Astrocyte of the cerebellum (primary cell): ENCODE measurements around the gene VNN1.

Experiments used
- DNase-seq: peaks from one replicate; pipeline ENCODE4 v3.0.0-alpha.2; 2011; ENCODE audit warnings: low read depth
- H3K4me3 ChIP-seq: 2 replicates; pipeline ENCODE4 v1.5.1; 2011; ENCODE audit warnings: mild to moderate bottlenecking, low read depth, low read length, moderate library complexity
- CTCF ChIP-seq: IDR thresholded peaks from 2 replicates; pipeline ENCODE4 v1.5.1; 2012; ENCODE audit warnings: low read length, low read depth, moderate library complexity, mild to moderate bottlenecking; ENCODE audit errors: missing control alignments
- in situ Hi-C: cut with HindIII; loops from 2 replicates; pipeline ENCODE4 v1.10.0; 2017; ENCODE audit warnings: low sequenced_read_pairs

The VNN1 gene

GRCh38 chr6:132751306-132751705 is 37.5 kb upstream of the VNN1 start:
- no peak overlapping the region for H3K4me3 ChIP-seq
- DNase-seq: no peak
- no peak for TF ChIP-seq CTCF
- in situ Hi-C loops: no loop called here

- no peak overlapping the region for H3K4me3 ChIP-seq
- DNase-seq: no peak
- TF ChIP-seq CTCF: no peak
- in situ Hi-C loops: no loop called here
Observed at GRCh38 chr6:132750455-132751248, 36.8 kb upstream of the VNN1 start.

GRCh38 chr6:132749111-132749510 is 35.3 kb upstream of the VNN1 start:
- H3K4me3 ChIP-seq: no peak overlapping the region
- DNase-seq: no peak
- in situ Hi-C loops: no loop called here
- TF ChIP-seq CTCF: no peak

- DNase-seq: no peak
- H3K4me3 ChIP-seq: no peak overlapping the region
- no peak for TF ChIP-seq CTCF
- in situ Hi-C loops: no loop called here
Observed at GRCh38 chr6:132748446-132748845, 34.6 kb upstream of the VNN1 start.

GRCh38 chr6:132746048-132746447 is 32.2 kb upstream of the VNN1 start:
- in situ Hi-C loops: no loop called here
- DNase-seq: no peak
- no peak overlapping the region for H3K4me3 ChIP-seq
- TF ChIP-seq CTCF: no peak

GRCh38 chr6:132742495-132742894 is 28.6 kb upstream of the VNN1 start:
- no peak overlapping the region for H3K4me3 ChIP-seq
- no peak for TF ChIP-seq CTCF

More at GRCh38 chr6:132742495-132742894, 28.6 kb upstream of the VNN1 start:
- DNase-seq: no peak
- in situ Hi-C loops: no loop called here
